Panc1 (cell line): ENCODE data around the gene GLB1L2. TPM values are rescaled to one million over a fixed set of nuclear protein-coding genes. Genes with fewer than 3 reads are reported as not detected.

Experiments used
- ATAC-seq: fragments of 200-7000 bp; cut with Tn5 transposase; 2 replicates; pipeline ENCODE4 v1.9.1; 2020; ENCODE audit warnings: mild to moderate bottlenecking, moderate library complexity
- BruUV-seq: library from RNA; stranded (reverse); fragments of 400-500 nt; replicated peaks from 2 replicates; lab custom pipeline; 2021; lab: Mats Ljungman, UMichigan
- CTCF ChIA-PET: fragments of 300-600 bp; sonication (Branson Sonifier 250); formaldehyde crosslinking; loops from one replicate; lab custom pipeline; 2022; ENCODE audit warnings: antibody characterized with exemption; lab: Charles Lee
- POLR2A ChIA-PET: fragments of 300-600 bp; sonication (Branson Sonifier 250); formaldehyde crosslinking; loops from one replicate; lab custom pipeline; 2022; ENCODE audit warnings: antibody characterized with exemption; lab: Charles Lee
- DNase-seq: peaks from one replicate; pipeline ENCODE4 v3.0.0-alpha.2; 2010; ENCODE audit warnings: low read depth, low spot score
- H3K27ac ChIP-seq: 2 replicates; pipeline ENCODE4 v1.5.1; 2011; ENCODE audit warnings: mild to moderate bottlenecking, low read length, inconsistent platforms
- H3K27me3 ChIP-seq: fragments of 200-500 bp; sonication (Bioruptor generic); 2 replicates; pipeline ENCODE4 v1.6.0; 2014; ENCODE audit warnings: low read length, inconsistent platforms; ENCODE audit not compliant: control insufficient read depth, insufficient read depth
- H3K36me3 ChIP-seq: fragments of 200-500 bp; sonication (Bioruptor generic); 2 replicates; pipeline ENCODE4 v1.5.1; 2014; ENCODE audit warnings: inconsistent platforms, mild to moderate bottlenecking, low read length, moderate library complexity; ENCODE audit not compliant: control insufficient read depth, insufficient read depth
- H3K4me1 ChIP-seq: 2 replicates; pipeline ENCODE4 v1.5.1; 2011; ENCODE audit warnings: inconsistent platforms, mild to moderate bottlenecking, low read length, moderate library complexity; ENCODE audit not compliant: control insufficient read depth, insufficient read depth
- H3K4me3 ChIP-seq, 2 experiments: 2 replicates each; pipeline ENCODE4 v1.5.1; 2011 to 2012; ENCODE audit warnings: low read depth in 2 of 2, low read length in 2 of 2, mild to moderate bottlenecking in 2 of 2, inconsistent platforms in 1 of 2, moderate library complexity in 1 of 2
- H3K9me3 ChIP-seq: fragments of 200-500 bp; sonication (Bioruptor generic); 2 replicates; pipeline ENCODE4 v1.5.1; 2014; ENCODE audit warnings: low read depth, mild to moderate bottlenecking, inconsistent platforms, low read length, moderate library complexity; ENCODE audit not compliant: control insufficient read depth, insufficient read depth
- POLR2AphosphoS5 ChIP-seq: IDR thresholded peaks from 2 replicates; pipeline ENCODE4 v1.6.1; 2012; ENCODE audit warnings: mild to moderate bottlenecking, low read depth, low read length, moderate library complexity
- SIN3A ChIP-seq: IDR thresholded peaks from 2 replicates; pipeline ENCODE4 v1.6.1; 2012; ENCODE audit warnings: low read depth, mild to moderate bottlenecking, low read length, moderate library complexity, borderline replicate concordance; ENCODE audit not compliant: insufficient read depth
- TCF7L2 ChIP-seq: IDR thresholded peaks from 2 replicates; pipeline ENCODE4 v1.6.1; 2011; ENCODE audit warnings: mild to moderate bottlenecking, low read depth, low read length, inconsistent platforms
- in situ Hi-C: cut with HindIII; loops from 2 replicates; pipeline ENCODE4 v1.10.0; 2016; ENCODE audit warnings: low sequenced_read_pairs, low pct_unique_long_range_greater_than_20kb
- intact Hi-C: fragments of 100-400 bp; cut with micrococcal nuclease; formaldehyde crosslinking; loops from one replicate; pipeline ENCODE4 v1.10.0; 2022; ENCODE audit not compliant: unreplicated experiment
- total RNA-seq: library from RNA; stranded (reverse); gene quantifications from one replicate; pipeline ENCODE4 v1.2.1, GENCODE V29; 2021; ENCODE audit not compliant: unreplicated experiment
- TF ChIP-seq, protein P1 (sequence below), 2 experiments: IDR thresholded peaks; 2 replicates each; pipeline ENCODE4 v1.6.1; 2011 to 2012; ENCODE audit warnings: low read depth in 2 of 2, control low read depth in 1 of 2, low read length in 1 of 2, mild to moderate bottlenecking in 1 of 2, moderate library complexity in 1 of 2; ENCODE audit not compliant: insufficient read depth in 1 of 2
- TF ChIP-seq, protein P2 (sequence below): fragments of 450-650 bp; IDR thresholded peaks from 2 replicates; pipeline ENCODE4 v1.5.1; 2017; ENCODE audit warnings: mild to moderate bottlenecking

GLB1L2 gene
- total RNA-seq, 1 experiment from 2014 or later: 10.4 TPM

DNA sequence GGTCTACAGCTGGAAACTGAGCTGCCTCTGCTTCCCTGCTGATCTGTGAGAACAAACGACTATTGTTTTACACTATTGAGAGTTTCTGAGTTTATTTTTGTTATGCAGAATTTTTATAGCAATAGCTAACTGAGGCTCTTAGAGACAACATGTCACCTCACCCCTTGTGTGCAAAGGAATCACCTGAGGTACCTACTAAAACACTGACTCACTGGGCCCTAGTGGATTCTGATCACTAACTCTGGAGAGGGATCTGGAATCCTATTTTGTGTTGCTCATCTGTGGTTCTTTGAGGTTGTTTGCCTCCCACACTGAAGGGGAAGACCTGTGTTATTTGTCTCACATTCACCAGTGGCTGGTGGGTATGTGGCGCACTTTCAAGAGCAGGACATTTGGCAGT lies 93.6 kb downstream of the GLB1L2 start:
- peaks cover 25% of the 10 kb centered on the region for H3K27me3 ChIP-seq
- no peak overlapping the region for H3K27ac ChIP-seq
- ChIA-PET POLR2A (no interaction called here), CTCF (no interaction called here)
- in situ Hi-C loops: no loop called here
- no peaks in the 10 kb centered on the region for H3K4me1 ChIP-seq
- no TSS peak for BruUV-seq
- TF ChIP-seq TCF7L2 (no peak), POLR2AphosphoS5 (no peak), SIN3A (no peak)
- TF ChIP-seq, protein P1, sequence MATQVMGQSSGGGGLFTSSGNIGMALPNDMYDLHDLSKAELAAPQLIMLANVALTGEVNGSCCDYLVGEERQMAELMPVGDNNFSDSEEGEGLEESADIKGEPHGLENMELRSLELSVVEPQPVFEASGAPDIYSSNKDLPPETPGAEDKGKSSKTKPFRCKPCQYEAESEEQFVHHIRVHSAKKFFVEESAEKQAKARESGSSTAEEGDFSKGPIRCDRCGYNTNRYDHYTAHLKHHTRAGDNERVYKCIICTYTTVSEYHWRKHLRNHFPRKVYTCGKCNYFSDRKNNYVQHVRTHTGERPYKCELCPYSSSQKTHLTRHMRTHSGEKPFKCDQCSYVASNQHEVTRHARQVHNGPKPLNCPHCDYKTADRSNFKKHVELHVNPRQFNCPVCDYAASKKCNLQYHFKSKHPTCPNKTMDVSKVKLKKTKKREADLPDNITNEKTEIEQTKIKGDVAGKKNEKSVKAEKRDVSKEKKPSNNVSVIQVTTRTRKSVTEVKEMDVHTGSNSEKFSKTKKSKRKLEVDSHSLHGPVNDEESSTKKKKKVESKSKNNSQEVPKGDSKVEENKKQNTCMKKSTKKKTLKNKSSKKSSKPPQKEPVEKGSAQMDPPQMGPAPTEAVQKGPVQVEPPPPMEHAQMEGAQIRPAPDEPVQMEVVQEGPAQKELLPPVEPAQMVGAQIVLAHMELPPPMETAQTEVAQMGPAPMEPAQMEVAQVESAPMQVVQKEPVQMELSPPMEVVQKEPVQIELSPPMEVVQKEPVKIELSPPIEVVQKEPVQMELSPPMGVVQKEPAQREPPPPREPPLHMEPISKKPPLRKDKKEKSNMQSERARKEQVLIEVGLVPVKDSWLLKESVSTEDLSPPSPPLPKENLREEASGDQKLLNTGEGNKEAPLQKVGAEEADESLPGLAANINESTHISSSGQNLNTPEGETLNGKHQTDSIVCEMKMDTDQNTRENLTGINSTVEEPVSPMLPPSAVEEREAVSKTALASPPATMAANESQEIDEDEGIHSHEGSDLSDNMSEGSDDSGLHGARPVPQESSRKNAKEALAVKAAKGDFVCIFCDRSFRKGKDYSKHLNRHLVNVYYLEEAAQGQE (IDR thresholded peaks at IDR 0.05; ENCODE audit: insufficient read depth in 1 of 2, low read depth in 2 of 2, low read length in 1 of 2): no peak
- TF ChIP-seq, protein P2, sequence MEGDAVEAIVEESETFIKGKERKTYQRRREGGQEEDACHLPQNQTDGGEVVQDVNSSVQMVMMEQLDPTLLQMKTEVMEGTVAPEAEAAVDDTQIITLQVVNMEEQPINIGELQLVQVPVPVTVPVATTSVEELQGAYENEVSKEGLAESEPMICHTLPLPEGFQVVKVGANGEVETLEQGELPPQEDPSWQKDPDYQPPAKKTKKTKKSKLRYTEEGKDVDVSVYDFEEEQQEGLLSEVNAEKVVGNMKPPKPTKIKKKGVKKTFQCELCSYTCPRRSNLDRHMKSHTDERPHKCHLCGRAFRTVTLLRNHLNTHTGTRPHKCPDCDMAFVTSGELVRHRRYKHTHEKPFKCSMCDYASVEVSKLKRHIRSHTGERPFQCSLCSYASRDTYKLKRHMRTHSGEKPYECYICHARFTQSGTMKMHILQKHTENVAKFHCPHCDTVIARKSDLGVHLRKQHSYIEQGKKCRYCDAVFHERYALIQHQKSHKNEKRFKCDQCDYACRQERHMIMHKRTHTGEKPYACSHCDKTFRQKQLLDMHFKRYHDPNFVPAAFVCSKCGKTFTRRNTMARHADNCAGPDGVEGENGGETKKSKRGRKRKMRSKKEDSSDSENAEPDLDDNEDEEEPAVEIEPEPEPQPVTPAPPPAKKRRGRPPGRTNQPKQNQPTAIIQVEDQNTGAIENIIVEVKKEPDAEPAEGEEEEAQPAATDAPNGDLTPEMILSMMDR: no peak
- DNase-seq: no peak
- intact Hi-C loops: no loop called here
- H3K36me3 ChIP-seq: no peaks in the 10 kb centered on the region
- no peak overlapping the region for H3K4me3 ChIP-seq
- H3K9me3 ChIP-seq: no peaks in the 10 kb centered on the region
- ATAC-seq: no peak

Other genes with a start within 250 kb of the GLB1L2 start
- gene NCAPD3, start 108.0 kb upstream of the GLB1L2 start, total RNA-seq: 75.9 TPM
- gene VPS26B, start 107.3 kb upstream of the GLB1L2 start, total RNA-seq: 69.4 TPM
- gene THYN1, start 78.6 kb upstream of the GLB1L2 start, total RNA-seq: 33.6 TPM
- 28.4 TPM for gene ACAD8, start 78.4 kb upstream of the GLB1L2 start, total RNA-seq
- not detected for gene GLB1L3, start 55.6 kb upstream of the GLB1L2 start, total RNA-seq
- 0.10 TPM for gene B3GAT1, start 80.3 kb downstream of the GLB1L2 start, total RNA-seq